HG03460 (cell line): ENCODE results near the gene ITFG1.
"Not testable (repeated sequence)": the region's sequence is repeated elsewhere in the genome, so short reads cannot be mapped to it uniquely, and the experiment has no call there.

Experiments used
- ATAC-seq: cut with Tn5 transposase; IDR thresholded peaks from one replicate; pipeline ENCODE4 v1.9.1; 2021; ENCODE audit not compliant: unreplicated experiment

The ITFG1 gene

DNA sequence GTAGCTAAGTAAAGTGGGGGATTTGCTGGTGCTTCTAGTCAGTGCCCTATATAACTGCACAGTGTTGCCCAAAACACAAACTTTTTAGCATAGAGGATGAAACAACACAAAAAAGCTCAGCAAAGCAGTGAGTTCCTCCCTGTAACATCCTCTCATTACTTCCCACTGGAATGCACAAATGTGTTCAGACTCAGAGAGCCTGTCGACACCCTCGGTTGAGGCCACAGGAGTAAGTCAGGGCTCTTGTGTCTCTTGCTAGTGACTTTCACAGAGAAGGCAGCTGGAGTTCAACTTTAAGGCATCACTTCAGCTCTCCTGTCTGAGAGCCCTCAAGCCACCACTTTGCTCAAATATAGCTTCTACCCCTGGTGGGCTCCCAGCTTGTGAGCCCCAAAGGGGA is 209.9 kb downstream of the ITFG1 start:
- ATAC-seq: no peak

DNA sequence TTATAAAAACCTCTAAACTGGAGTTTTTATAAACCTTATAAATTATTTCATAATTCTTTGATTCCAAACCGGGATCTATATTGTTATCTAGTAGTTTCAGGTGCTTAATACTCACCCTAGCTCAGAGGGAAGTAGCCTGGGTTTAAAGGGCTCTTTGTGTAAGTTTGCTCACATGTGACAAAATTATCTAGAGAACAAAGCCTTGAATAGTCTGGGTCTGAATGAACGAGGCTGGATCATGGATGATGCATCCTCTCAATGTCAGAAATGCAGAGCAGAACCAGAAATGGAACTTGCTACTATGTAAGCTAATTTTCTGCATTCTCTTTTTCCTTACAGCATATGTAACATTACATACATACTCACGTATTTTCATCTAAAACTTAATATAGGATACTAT is 213.2 kb downstream of the ITFG1 start:
- ATAC-seq: no peak

DNA sequence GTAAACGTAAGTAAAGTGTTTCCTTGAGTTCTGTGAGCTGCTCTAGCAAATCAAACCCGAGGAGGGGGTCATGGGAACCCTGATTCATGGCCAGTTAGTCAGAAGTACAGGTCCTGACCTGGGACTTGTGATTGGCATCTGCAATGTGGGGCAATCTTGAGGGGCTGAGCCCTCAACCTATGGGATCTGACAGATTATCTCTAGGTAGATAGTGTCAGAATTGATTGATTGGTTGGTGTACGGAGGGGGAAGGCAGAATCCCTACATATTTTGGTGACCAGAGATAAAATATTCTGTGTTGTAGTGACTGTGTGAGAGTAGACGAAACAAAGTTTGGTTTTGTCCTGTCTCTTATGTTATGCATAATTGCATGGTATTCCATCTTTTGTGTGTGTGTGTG is 216.7 kb downstream of the ITFG1 start:
- ATAC-seq: no peak

DNA sequence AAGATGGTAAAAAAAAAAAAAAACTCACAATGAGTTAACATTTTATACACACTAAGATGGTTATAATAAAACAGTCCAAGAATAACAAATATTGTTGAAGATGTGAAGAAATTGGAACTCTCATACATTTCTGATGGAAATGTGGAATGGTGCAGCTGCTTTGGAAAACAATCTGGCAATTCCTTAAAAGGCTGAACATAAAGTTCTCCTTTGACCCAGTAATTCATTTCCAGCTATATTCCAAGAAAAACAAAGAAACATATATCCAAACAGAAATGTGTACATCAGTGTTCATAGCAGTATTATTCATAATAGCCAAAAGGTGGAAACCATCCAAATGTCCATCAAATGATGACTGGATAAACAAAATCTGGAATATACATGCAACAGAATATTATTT is 219.8 kb downstream of the ITFG1 start:
- no peak for ATAC-seq

DNA sequence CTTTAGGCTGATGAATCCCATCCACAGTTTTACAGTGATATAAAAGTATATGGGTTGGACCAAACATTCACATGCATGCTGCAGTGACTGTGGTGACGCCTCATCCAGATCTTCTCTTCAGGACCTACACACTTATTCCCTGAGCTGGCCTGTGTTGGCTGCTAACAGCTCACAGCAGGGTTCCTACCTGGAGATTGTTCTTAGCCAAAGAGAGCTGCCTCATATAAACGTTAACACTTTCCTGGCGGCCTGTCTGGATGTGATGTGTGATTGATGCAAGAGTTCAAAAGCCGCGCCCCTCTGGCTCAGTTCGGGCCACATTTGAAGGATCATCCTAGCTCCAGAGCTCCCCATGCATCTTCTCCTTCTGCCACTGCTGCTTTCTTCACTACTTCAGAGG is 224.1 kb downstream of the ITFG1 start:
- no peak for ATAC-seq

DNA sequence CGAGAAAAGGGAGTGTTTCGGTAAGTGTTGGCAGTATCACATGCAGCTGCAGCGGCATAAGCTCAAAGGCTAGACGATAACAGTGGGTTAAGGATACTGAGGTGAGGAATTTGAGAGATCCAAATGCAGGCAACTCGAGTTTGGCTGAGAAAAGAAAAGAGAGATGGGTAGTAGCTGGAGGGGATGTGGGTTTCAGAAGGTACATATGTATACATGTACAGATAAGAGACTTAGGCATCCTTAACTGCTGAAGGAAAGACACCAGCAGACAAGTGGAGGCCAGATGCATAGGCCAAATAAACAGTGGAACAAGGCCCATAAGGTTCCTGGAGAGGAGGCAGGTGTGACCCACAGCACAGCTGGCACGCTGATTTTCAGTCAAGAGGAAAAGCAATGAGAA is 230.6 kb downstream of the ITFG1 start:
- ATAC-seq: no peak

DNA sequence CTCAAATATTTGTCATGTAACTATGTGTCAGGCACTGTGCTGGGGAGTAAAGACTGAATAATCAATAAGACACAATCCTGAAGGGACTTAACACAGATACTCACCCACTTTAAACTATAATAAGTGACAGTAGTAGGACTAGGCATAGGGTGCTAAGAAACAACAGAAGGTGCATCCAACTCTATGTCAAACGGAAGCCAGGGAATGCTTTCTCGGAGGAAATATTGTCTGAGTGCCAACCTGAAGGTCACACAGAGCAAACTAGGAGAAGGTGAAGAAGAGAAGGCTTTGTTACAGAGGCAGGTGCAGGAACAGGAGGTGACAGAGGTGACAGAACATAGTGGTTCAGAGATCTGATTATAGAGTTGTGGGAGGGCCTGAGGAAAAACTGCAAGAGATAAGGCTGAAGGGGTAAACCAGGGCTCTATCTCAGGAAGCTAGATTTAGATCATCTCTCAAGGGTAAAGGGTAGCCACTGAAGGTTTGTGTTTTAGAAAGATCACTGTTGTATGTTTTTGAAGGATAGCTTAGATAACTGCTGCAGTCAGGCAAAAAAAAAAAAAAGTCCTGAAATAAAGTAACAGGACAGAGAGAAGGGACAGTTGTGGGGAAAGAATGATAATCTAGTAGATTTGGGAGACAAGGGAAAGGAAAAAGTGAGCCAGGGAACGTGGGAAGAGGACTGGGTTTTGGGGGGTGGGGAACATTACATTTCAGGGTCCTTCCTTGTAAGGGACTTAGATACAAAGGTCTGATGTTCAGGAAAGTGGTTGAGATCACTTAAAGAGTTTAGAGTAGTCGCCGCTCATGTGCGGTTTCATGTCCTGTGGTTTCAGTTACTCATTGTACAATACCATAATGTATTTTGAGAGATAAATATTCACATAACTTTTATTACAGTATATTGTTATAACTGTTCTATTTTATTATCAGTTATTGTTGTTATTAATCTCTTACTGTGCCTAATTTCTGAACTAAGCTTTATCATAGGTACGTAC is 231.5 kb downstream of the ITFG1 start:
- ATAC-seq: no peak

DNA sequence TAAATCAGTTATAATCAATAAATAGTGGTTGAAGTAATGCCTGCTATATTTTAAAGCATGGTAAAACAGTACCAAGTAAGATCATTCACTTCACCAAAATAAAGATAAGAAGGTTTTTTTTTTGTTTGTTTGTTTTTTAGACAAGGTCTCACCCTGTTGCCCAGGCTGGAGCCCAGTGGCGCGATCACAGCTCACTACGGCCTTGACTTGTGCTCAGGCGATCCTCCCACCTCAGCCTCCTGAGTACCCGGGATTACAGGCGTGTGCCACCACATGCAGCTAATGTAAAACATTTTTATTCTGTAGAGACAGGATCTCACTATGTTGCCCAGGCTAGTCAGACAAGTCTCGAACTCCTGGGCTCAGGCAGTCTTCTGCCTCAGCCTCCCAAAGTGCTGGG is 232.6 kb downstream of the ITFG1 start:
- ATAC-seq: no peak

DNA sequence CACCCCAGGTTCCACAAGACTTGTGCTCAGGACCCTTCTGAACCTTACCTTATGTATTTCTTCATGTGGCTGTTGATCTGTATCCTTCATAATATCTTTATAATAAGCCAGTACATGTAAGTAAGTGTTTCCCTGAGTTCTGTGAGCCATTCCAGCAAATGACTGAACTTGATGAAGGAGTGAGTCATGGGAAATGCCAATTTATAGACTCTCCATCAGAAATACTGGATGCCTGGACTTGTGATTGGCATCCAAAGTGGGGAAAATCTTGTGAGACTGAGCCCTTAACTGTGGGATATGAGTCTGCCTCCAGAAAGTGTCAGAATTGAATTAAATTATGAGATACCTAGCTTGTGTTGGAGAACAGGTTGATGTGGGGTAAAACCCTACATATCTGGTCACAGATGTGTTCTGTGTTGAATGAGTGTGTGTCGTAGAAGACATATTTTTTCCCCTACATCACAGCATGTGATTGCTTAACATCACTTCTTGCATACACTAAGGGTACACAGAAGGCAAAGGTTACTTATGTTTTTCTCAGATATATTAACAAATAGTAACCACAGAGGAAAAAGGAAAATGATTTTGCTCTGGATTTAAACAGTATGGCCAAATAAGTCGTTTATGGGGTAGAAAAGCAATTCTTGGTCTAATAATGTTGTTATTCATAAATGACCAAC is 247.0 kb downstream of the ITFG1 start:
- ATAC-seq: no peak

DNA sequence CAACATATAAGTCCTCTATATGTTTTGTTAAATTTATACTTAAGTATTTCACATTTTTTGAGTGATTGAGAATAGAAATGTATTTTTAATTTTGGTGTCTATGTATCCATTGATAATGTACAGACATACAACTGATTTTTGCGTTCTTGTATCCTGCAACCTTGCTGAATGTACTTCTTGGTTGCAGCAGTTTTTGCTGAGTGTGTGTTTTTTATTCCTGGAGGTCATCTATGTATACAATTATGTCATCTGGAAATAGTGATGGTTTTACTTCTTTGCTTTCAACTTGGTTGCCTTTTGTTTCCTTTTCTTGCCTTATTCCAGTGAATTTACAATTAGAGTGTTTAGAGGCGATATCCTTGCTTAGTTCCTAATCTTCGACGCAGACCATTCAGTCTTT is 249.6 kb downstream of the ITFG1 start:
- no peak for ATAC-seq

DNA sequence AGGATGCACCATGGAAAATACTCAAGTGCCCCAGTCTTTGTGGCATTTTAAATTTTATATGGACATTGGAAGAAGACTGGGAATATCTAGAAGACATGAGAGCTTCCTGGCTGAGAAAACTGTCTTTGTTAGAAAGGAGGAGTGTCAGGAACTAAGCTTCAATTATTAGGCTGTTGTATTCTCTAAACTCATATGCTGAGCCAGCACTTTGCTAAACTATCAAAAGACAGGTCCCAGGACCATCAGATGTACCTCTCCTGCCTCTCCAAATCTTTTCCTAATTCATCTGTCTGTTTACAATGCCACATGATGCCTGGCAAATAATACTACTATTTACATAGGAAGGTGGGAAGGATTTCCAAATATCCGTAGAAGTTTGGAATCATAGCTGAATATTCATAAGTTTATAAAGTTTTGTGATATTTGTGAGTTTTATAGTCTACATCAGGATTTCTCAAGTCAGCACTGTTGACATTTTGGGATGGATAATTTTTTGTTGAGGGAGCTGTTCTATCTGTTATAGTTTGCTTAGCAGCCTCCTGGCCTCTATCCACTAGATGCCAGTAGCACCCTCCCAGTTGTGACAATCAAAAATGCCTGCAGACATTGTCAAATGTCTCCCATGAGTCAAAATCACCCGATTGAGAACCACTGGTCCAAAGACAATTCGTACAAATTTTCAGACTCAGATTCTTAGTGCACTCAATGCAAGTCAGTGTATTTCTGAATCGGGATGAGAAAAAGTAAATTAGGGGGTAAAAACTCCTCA is 255.9 kb downstream of the ITFG1 start:
- no peak for ATAC-seq

DNA sequence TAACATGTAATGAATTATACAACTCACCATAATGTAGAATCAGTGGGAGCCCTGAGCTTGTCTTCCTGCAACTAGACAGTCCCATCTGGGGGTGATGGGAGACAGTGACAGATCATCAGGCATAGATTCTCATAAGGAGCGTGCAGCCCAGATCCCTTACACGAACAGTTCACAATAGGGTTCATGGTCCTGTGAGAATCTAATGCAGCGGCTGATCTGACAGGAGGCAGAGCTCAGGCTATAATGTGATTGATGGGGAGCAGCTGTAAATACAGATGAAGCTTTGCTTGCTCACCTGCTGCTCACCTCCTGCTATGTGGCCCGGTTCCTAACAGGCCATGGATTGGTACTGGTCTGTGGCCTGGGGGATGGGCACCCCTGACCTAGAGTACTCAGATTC is 257.4 kb downstream of the ITFG1 start:
- ATAC-seq: not testable (repeated sequence)

DNA sequence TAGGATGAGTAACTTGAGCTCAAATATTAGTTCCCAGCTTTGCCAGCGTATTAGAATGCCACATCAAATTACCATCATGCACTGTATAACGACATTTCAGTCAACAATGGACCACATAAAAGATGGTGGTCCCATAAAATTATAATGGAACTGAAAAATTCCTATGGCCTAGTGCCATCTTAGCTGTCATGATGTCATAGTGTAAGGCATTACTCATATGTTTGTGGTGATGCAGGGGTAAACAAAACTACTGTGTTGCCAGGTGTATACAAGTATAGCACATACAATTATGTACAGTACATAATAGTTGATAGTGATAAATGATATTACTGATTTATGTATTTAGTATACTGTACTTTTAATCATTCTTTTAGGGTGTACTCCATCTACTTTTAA is 262.7 kb downstream of the ITFG1 start:
- ATAC-seq: no peak

DNA sequence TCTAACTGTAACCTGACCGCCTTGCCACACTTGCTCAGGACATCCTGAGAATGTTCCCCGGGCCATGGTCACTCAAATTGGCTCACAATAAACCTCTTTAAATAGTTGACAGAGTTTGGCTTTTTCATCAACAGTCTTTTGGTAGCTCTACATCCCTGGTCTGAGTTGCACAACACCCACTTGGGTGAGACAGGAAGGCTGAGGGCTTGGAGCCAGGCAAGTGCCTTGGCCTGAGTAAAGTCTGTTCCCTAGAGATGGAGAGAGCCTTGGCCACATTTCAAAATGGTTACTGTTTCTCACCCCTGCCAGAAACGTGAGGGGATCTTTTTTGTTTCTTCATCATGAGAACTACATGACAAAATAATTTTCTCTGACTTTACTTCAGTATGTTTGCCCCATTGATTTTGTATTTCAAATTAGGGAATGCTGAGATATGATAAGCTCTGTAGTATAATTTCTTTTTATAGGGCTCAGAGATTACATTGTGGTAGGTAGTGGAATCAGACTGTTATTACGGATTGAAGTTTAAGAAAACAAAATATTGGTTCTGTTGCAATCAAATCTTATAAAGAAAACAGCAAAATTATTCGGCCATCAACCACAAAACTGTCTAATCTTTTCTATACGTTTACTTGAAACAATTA is 263.2 kb downstream of the ITFG1 start:
- ATAC-seq: no peak

DNA sequence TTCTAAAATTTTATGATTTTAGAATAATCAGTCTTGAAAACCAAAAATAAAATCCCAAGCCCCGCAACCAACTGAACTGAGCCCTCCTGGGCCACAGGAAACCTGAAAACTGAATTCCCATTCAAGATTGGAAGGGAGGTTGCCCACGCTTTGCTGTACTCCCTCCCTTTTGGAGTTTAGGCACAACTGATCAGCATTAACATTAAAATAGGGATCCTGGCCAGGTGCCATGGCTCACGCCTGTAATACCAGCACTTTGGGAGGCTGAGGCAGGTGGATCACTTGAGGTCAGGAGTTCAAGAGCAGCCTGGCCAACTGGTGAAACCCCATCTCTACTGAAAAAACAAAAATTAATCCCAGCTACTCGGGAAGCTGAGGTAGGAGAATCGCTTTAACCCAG is 264.4 kb downstream of the ITFG1 start:
- ATAC-seq: no peak

DNA sequence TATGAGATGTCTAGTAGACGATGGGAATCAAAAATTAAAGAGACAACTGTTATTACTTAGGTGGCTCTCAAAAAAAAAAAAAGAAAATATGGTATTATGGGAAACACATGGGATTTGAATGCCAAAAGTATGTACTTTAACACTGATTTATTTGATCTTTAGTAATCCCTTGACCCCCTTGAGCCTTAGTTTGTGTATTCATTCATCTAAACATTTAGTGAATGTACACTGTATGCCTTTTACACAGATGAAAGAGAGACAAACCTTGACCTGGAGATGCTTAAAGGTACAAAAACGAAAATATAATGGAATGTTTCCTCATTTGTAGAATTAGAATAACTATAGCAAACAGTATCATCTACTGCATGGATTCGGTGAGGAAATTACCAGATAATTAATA is 278.5 kb downstream of the ITFG1 start:
- ATAC-seq: no peak

DNA sequence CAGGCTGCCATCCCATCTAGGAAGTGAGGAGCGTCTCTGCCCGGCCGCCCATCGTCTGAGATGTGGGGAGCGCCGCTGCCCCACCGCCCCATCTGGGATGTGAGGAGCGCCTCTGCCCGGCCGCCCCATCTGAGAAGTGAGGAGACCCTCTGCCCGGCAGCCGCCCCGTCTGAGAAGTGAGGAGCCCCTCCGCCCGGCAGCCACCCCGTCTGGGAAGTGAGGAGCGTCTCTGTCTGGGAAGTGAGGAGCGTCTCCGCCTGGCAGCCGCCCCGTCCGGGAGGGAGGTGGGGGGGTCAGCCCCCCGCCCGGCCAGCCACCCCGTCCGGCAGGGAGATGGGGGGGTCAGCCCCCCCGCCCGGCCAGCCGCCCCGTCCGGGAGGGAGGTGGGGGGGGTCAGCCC is 279.8 kb downstream of the ITFG1 start:
- ATAC-seq: not testable (repeated sequence)

DNA sequence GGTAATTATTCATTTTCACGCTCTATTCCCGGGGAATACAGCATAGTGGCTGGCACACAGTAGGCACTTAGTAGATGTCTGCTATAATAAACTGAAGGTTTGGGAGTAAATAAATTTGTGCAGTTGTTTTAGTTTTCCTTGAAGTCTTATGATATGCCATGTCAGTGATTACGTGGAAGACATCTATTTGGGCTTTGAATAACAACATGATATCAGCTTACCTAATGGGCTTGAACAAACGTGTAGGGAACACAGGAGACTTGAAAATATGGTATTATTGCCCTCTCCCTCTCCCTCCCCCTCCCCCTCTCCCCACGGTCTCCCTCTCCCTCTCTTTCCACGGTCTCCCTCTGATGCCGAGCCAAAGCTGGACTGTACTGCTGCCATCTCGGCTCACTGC is 280.8 kb downstream of the ITFG1 start:
- ATAC-seq: no peak

DNA sequence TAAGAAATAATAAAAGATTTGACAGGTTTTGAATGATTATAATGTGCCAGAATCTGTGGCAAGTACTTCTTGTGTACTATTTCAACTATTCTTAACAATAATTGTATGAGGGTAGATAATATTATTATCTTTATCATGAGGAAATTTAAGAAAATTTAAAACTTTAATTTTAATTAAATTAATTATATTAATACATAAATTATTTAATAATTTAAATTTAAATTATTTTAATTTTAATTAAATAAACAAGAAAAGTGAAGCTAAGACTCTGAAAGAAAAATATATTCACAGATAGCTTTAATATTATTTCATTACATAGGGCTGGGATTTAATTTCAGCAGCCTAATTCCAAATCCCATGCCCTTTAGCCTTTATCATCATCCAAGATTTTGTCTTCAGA is 285.7 kb downstream of the ITFG1 start:
- no peak for ATAC-seq

DNA sequence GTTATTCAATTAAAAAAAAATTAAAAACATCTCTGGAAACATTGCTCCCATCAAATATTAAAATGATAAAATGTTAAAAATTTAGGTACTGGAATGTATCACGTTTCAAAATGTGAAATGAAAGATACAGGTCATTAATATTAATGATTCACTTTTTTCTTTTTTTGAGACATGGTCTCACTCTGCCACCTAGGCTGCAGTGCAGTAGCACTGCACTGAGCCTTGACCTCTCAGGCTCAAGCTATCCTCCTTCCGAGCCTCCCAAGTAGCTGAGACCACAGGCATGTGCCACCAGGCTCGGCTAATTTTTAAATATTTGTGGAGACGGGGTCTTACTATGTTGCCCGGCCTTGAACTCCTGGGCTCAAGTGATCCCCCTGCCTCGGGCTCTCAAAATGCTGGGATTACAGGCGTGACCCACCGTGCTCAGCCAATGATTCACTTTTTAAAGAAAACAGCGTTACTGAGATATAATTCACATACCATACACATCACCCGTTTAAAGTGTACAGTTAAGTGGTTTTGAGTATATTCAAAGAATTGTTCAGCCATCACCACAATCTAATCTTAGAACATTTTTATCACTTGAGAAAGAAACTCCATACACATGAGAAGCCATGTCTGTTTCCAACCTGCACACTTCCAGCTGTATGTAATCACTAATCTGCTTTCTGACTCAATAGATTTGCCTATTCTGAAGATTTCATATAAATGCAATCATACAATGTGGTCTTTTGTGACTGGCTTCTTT is 298.0 kb downstream of the ITFG1 start:
- ATAC-seq: no peak
